Heart right ventricle (tissue), 16 donors: Measurements from ENCODE around the gene BCAN. TPM values are rescaled to one million over a fixed set of nuclear protein-coding genes. Genes with fewer than 3 reads are reported as not detected.
A peak's percentile ranks its signal among the peaks of the same experiment; 100 is the strongest.

Experiments
- ATAC-seq, 8 donors: fragments of 200-7000 bp; cut with Tn5 transposase; one replicate each; pipeline ENCODE4 v1.9.1; 2020; ENCODE audit warnings: mild to moderate bottlenecking in 8 of 8, moderate library complexity in 8 of 8, moderate number of reproducible peaks in 1 of 8
- DNase-seq, 2 donors: peaks; one replicate each; pipeline ENCODE4 v3.0.0-alpha.2; 2020
- H3K27ac ChIP-seq, 10 donors: fragments of 200-600 bp; sonication (generic) in 2 of 10; one replicate each; pipeline versions ENCODE4 v1.5.0 to v1.8.0; 2020 to 2022; ENCODE audit warnings: mild to moderate bottlenecking in 3 of 10
- H3K27me3 ChIP-seq, 7 donors: fragments of 200-600 bp; one replicate each; pipeline ENCODE4 v1.8.0; 2021 to 2022; ENCODE audit warnings: mild to moderate bottlenecking in 2 of 7
- H3K36me3 ChIP-seq, 9 donors: fragments of 200-600 bp; sonication (generic) in 1 of 9; one replicate each; pipeline versions ENCODE4 v1.5.0 to v1.8.0; 2020 to 2022; ENCODE audit warnings: mild to moderate bottlenecking in 2 of 9
- H3K4me1 ChIP-seq, 9 donors: fragments of 200-600 bp; sonication (generic) in 1 of 9; one replicate each; pipeline versions ENCODE4 v1.5.0 to v1.8.0; 2020 to 2022; ENCODE audit warnings: mild to moderate bottlenecking in 4 of 9
- H3K4me3 ChIP-seq, 10 donors: fragments of 200-600 bp; sonication (generic) in 2 of 10; one replicate each; pipeline versions ENCODE4 v1.5.0 to v1.8.0; 2020 to 2022; ENCODE audit warnings: mild to moderate bottlenecking in 7 of 10, moderate library complexity in 2 of 10
- H3K9me3 ChIP-seq, 11 donors: fragments of 200-600 bp in 10 of 11; sonication (generic) in 2 of 11; one replicate each; pipeline versions ENCODE4 v1.5.0 to v1.8.0; 2013 to 2022; ENCODE audit warnings: mild to moderate bottlenecking in 2 of 11, control low read depth in 1 of 11, moderate library complexity in 1 of 11
- WGBS, 2 donors: extraction: QIAGEN DNeasy Blood & Tissue Kit; methylation state at CpG; one replicate each; pipeline ENCODE4 v1.1.7; 2013; ENCODE audit warnings: inconsistent platforms in 1 of 2; 5-methylcytosine and 5-hydroxymethylcytosine counted together
- intact Hi-C, 10 donors: fragments of 100-400 bp; cut with DNase I; formaldehyde crosslinking; loops; one replicate each; pipeline versions ENCODE4 v1.11.1 to v1.14.2; 2022
- polyA plus RNA-seq, 2 donors: library from polyadenylated mRNA; stranded (reverse); fragments of 200-250 nt; gene quantifications; one replicate each; pipeline ENCODE4 v1.2.3, GENCODE V29; 2013
- total RNA-seq, 10 donors: library from RNA; stranded (reverse); fragmentation: NEBNext Ultra II Directional in 3 of 10; extraction: Animal tissue kit (Norgen Biotek cat#: 25700) in 3 of 10; gene quantifications; one replicate each; pipeline versions ENCODE4 v1.2.1 to v1.2.4, GENCODE V29; 2021 to 2023
- TF ChIP-seq, protein P1 (sequence below), 9 donors: fragments of 200-600 bp; sonication (generic) in 2 of 9; IDR thresholded peaks; one replicate each; pipeline versions ENCODE4 v1.5.0 to v1.8.0; 2021 to 2022; ENCODE audit warnings: antibody characterized with exemption in 9 of 9, mild to moderate bottlenecking in 5 of 9, moderate library complexity in 1 of 9
- donor health status: Arrhythmogenic right ventricular cardiomyopathy.
- donor health status: ischemic (EF 13 %, LVEDD 7.1; RV severe dilation, severe dysfunction).
- donor health status: healthy with polysubstance abuse.
- donor health status: DM: no; HTN: yes; CAD: no.
- donor health status: DM: no; HTN: no; CAD: no.
- donor health status: ischemic (EF 25% LVEDD 6.9; RV normal size, moderate dysfunction).
- donor health status: ischemic (EF 25% LVEDD 5.7; RV mildly dilated, moderate dysfunction).
- donor health status: healthy.
- donor health status: DM: yes; HTN: yes; CAD: no.
- donor health status: Ischemic cardiomyopathy.
- donor health status: ischemic (EF 35%, LVEDD 5.7; RV mildly dilated, moderate dysfunction).
- donor health status: nonischemic (EF 11% LVEDD 7.7; RV severe dilation, severe dysfunction).
- donor health status: DM: yes; HTN: yes; CAD: no.
- donor health status: PGD.
- donor health status: ischemic (EF 29% LVEDD 5.4; RV normal size, mild dysfunction).
- donor health status: nonischemic (EF 23%, LVEDD 6.1; RV moderate dilation, normal function).

The BCAN gene
- total and polyA plus RNA-seq, 12 donors, result 0.14 to 0.52 (median 0.24) TPM; not detected in 4

DNA sequence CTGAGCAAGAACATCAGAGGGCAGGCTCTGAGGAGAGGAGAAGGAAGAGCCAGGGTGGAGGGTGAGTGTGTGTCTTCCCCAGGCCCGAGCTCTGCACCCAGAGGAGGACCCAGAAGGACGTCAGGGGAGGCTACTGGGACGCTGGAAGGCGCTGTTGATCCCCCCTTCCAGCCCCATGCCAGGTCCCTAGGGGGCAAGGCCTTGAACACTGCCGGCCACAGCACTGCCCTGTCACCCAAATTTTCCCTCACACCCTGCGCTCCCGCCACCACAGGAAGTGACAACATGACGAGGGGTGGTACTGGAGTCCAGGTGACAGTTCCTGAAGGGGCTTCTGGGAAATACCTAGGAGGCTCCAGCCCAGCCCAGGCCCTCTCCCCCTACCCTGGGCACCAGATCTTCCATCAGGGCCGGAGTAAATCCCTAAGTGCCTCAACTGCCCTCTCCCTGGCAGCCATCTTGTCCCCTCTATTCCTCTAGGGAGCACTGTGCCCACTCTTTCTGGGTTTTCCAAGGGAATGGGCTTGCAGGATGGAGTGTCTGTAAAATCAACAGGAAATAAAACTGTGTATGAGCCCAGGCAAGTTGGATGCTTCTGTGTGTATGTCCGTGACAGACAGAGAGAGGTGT is 17.1 kb downstream of the BCAN start:
- Histone ChIP-seq H3K36me3 (no peaks in the 10 kb centered on the region), H3K27me3 (peaks cover 0 to 39% (median 26%) of the 10 kb centered on the region in 7 donors), H3K9me3 (no peaks in the 10 kb centered on the region), H3K4me1 (peaks cover 46 to 74% (median 69%) of the 10 kb centered on the region in 9 donors), H3K27ac (peak overlapping the region in 4 of 10 donors; percentile 95 to 99 (median 97)), H3K4me3 (no peak overlapping the region)
- WGBS, 2 donors, result 81 to 82% methylated on average over 10 of the region's 10 CpGs
- intact Hi-C loops, result loop anchor here in 6 of 10 donors (1.0 to 10.0 kb wide), 6 partner anchors 19 to 274 kb away; no protein-coding TSS in a partner anchor
- DNase-seq, result no peak
- TF ChIP-seq, protein P1, sequence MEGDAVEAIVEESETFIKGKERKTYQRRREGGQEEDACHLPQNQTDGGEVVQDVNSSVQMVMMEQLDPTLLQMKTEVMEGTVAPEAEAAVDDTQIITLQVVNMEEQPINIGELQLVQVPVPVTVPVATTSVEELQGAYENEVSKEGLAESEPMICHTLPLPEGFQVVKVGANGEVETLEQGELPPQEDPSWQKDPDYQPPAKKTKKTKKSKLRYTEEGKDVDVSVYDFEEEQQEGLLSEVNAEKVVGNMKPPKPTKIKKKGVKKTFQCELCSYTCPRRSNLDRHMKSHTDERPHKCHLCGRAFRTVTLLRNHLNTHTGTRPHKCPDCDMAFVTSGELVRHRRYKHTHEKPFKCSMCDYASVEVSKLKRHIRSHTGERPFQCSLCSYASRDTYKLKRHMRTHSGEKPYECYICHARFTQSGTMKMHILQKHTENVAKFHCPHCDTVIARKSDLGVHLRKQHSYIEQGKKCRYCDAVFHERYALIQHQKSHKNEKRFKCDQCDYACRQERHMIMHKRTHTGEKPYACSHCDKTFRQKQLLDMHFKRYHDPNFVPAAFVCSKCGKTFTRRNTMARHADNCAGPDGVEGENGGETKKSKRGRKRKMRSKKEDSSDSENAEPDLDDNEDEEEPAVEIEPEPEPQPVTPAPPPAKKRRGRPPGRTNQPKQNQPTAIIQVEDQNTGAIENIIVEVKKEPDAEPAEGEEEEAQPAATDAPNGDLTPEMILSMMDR (IDR thresholded peaks at IDR 0.05), result no peak
- ATAC-seq, result no peak

DNA sequence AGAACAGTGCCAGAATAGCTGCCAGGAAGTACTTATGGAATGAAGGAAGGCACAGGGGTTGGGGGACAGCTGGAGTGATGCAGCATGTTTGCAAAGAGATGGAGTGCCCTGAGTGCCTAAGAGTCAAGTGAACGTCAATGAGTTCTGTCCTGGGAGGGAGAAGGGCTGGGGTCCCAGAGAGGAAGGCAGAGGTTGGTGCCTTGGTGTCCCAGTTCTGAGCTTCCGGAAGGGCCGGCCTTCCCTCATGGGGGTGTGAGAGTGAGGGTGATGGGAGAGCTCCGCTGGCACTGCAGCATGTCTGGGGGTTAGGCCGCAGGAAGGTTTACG is 17.7 kb downstream of the BCAN start:
- TF ChIP-seq, protein P1 (IDR thresholded peaks at IDR 0.05), result no peak
- ATAC-seq (no peak), DNase-seq (no peak)
- Histone ChIP-seq H3K27me3 (peaks cover 0 to 34% (median 22%) of the 10 kb centered on the region in 7 donors), H3K4me1 (peaks cover 51 to 80% (median 74%) of the 10 kb centered on the region in 9 donors), H3K27ac (peak overlapping the region in 8 of 10 donors; percentile 56 to 99 (median 96)), H3K9me3 (no peaks in the 10 kb centered on the region), H3K36me3 (no peaks in the 10 kb centered on the region), H3K4me3 (peak overlapping the region in 5 of 10 donors; percentile 14 to 44 (median 19))
- 11 to 21% methylated on average over 6 of the region's 6 CpGs for WGBS, 2 donors
- intact Hi-C loops, result loop anchor here in 6 of 10 donors (1.0 to 10.0 kb wide), 6 partner anchors 19 to 275 kb away; no protein-coding TSS in a partner anchor

DNA sequence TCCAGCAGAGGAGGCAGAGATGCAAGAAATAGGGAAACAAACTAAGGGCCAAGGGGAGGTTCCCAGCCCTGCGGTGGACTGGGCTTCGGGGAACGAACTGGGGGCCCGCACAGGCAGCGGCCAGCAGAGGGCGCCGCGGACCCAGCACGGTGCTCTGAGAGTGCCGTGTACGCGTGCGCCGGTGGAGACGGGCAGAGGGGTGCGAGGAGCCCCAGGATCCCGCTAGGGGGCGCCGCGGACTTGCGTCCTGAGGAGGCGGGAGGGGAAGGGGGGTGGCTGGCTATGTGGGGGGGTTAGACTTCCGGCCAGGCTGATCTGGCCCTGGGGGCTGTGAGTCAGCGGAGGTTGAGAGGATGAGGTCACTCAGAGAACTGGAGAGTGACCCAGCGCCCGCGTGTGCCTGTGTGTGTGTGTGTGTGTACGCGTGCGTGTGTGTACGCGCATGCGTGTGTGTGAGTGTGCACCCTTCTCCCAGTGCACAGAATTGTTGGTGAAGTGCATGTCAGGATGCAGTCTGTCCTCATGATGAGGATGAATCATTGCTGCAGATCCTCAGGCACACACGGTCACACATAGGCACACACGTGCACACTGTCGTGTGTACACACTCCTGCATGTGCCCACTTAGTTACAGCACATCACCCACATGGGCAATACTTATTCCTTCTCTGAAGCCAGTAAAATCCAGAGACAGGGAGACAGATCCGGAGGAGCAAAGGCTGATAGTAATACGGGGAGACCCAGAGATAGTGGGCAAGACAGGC is 18.3 kb downstream of the BCAN start:
- Histone ChIP-seq H3K4me3 (peak overlapping the region in 8 of 10 donors; percentile 18 to 46 (median 39)), H3K27me3 (peaks cover 0 to 28% (median 18%) of the 10 kb centered on the region in 7 donors), H3K36me3 (no peaks in the 10 kb centered on the region), H3K9me3 (no peaks in the 10 kb centered on the region), H3K27ac (peak overlapping the region; percentile 68 to 99 (median 96)), H3K4me1 (peaks cover 54 to 85% (median 80%) of the 10 kb centered on the region in 9 donors)
- intact Hi-C loops, result loop anchor here (1.0 to 10.0 kb wide), 11 partner anchors 17 to 275 kb away; partner anchors contain the start of genes NES (in 3 of the 10), MEF2D (in 2 of the 10), ISG20L2 (in 1 of the 10) and METTL25B (in 1 of the 10)
- TF ChIP-seq, protein P1 (IDR thresholded peaks at IDR 0.05), result peak; percentile 93 to 100 (median 99)
- WGBS, 2 donors, result 7 to 9% methylated on average over 37 to 38 of the region's 38 CpGs
- peak; percentile 82 to 91 (median 85) for ATAC-seq
- DNase-seq, result peak; percentile 97 to 98

DNA sequence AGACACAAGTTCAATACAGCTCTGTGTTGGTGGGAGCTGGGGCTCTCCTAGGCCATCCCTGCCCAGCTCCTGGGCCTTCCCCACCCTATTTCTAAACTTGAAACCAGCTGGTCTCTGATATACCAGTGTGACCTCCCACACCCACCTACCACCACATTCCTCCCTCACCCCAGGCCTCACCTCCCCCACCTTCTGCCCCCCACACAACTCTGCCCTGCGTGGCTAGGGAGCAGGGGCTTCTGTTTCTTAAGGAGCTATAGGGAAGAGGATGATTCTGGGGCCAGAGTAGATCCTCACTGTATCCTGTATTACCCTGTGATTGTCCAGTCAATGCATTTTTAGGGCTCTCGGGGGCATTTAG is 18.8 kb downstream of the BCAN start:
- peaks cover 60 to 91% (median 85%) of the 10 kb centered on the region in 9 donors for H3K4me1 ChIP-seq
- TF ChIP-seq, protein P1 (IDR thresholded peaks at IDR 0.05), result no peak
- peak overlapping the region; percentile 68 to 99 (median 96) for H3K27ac ChIP-seq
- 62 to 68% methylated on average over 2 of the region's 2 CpGs for WGBS, 2 donors
- no peak for ATAC-seq
- peaks cover 0 to 23% (median 12%) of the 10 kb centered on the region in 7 donors for H3K27me3 ChIP-seq
- intact Hi-C loops, result loop anchor here in 8 of 10 donors (1.0 to 10.0 kb wide), 7 partner anchors 16 to 234 kb away; partner anchors contain the start of genes NES (in 3 of the 8), MEF2D (in 2 of the 8), ISG20L2 (in 1 of the 8) and METTL25B (in 1 of the 8)
- no peaks in the 10 kb centered on the region for H3K9me3 ChIP-seq
- DNase-seq, result no peak
- H3K4me3 ChIP-seq, result peak overlapping the region in 9 of 10 donors; percentile 4 to 46 (median 37)
- no peaks in the 10 kb centered on the region for H3K36me3 ChIP-seq
